Heart right ventricle (tissue), 16 donors: ENCODE data around the gene YAE1. TPM values are rescaled to one million over a fixed set of nuclear protein-coding genes. Genes with fewer than 3 reads are reported as not detected.

Experiments
- ATAC-seq, 8 donors: fragments of 200-7000 bp; cut with Tn5 transposase; one replicate each; pipeline ENCODE4 v1.9.1; 2020; ENCODE audit warnings: mild to moderate bottlenecking in 8 of 8, moderate library complexity in 8 of 8, moderate number of reproducible peaks in 1 of 8
- DNase-seq, 2 donors: peaks; one replicate each; pipeline ENCODE4 v3.0.0-alpha.2; 2020
- H3K27ac ChIP-seq, 10 donors: fragments of 200-600 bp; sonication (generic) in 2 of 10; one replicate each; pipeline versions ENCODE4 v1.5.0 to v1.8.0; 2020 to 2022; ENCODE audit warnings: mild to moderate bottlenecking in 3 of 10
- H3K27me3 ChIP-seq, 7 donors: fragments of 200-600 bp; one replicate each; pipeline ENCODE4 v1.8.0; 2021 to 2022; ENCODE audit warnings: mild to moderate bottlenecking in 2 of 7
- H3K36me3 ChIP-seq, 9 donors: fragments of 200-600 bp; sonication (generic) in 1 of 9; one replicate each; pipeline versions ENCODE4 v1.5.0 to v1.8.0; 2020 to 2022; ENCODE audit warnings: mild to moderate bottlenecking in 2 of 9
- H3K4me1 ChIP-seq, 9 donors: fragments of 200-600 bp; sonication (generic) in 1 of 9; one replicate each; pipeline versions ENCODE4 v1.5.0 to v1.8.0; 2020 to 2022; ENCODE audit warnings: mild to moderate bottlenecking in 4 of 9
- H3K4me3 ChIP-seq, 10 donors: fragments of 200-600 bp; sonication (generic) in 2 of 10; one replicate each; pipeline versions ENCODE4 v1.5.0 to v1.8.0; 2020 to 2022; ENCODE audit warnings: mild to moderate bottlenecking in 7 of 10, moderate library complexity in 2 of 10
- H3K9me3 ChIP-seq, 11 donors: fragments of 200-600 bp in 10 of 11; sonication (generic) in 2 of 11; one replicate each; pipeline versions ENCODE4 v1.5.0 to v1.8.0; 2013 to 2022; ENCODE audit warnings: mild to moderate bottlenecking in 2 of 11, control low read depth in 1 of 11, moderate library complexity in 1 of 11
- WGBS, 2 donors: extraction: QIAGEN DNeasy Blood & Tissue Kit; methylation state at CpG; one replicate each; pipeline ENCODE4 v1.1.7; 2013; ENCODE audit warnings: inconsistent platforms in 1 of 2; 5-methylcytosine and 5-hydroxymethylcytosine counted together
- intact Hi-C, 10 donors: fragments of 100-400 bp; cut with DNase I; formaldehyde crosslinking; loops; one replicate each; pipeline versions ENCODE4 v1.11.1 to v1.14.2; 2022
- polyA plus RNA-seq, 2 donors: library from polyadenylated mRNA; stranded (reverse); fragments of 200-250 nt; gene quantifications; one replicate each; pipeline ENCODE4 v1.2.3, GENCODE V29; 2013
- total RNA-seq, 10 donors: library from RNA; stranded (reverse); fragmentation: NEBNext Ultra II Directional in 3 of 10; extraction: Animal tissue kit (Norgen Biotek cat#: 25700) in 3 of 10; gene quantifications; one replicate each; pipeline versions ENCODE4 v1.2.1 to v1.2.4, GENCODE V29; 2021 to 2023
- TF ChIP-seq, protein P1 (sequence below), 9 donors: fragments of 200-600 bp; sonication (generic) in 2 of 9; IDR thresholded peaks; one replicate each; pipeline versions ENCODE4 v1.5.0 to v1.8.0; 2021 to 2022; ENCODE audit warnings: antibody characterized with exemption in 9 of 9, mild to moderate bottlenecking in 5 of 9, moderate library complexity in 1 of 9
- donor health status: Arrhythmogenic right ventricular cardiomyopathy.
- donor health status: ischemic (EF 13 %, LVEDD 7.1; RV severe dilation, severe dysfunction).
- donor health status: healthy with polysubstance abuse.
- donor health status: DM: no; HTN: yes; CAD: no.
- donor health status: DM: no; HTN: no; CAD: no.
- donor health status: ischemic (EF 25% LVEDD 6.9; RV normal size, moderate dysfunction).
- donor health status: ischemic (EF 25% LVEDD 5.7; RV mildly dilated, moderate dysfunction).
- donor health status: healthy.
- donor health status: DM: yes; HTN: yes; CAD: no.
- donor health status: Ischemic cardiomyopathy.
- donor health status: ischemic (EF 35%, LVEDD 5.7; RV mildly dilated, moderate dysfunction).
- donor health status: nonischemic (EF 11% LVEDD 7.7; RV severe dilation, severe dysfunction).
- donor health status: DM: yes; HTN: yes; CAD: no.
- donor health status: PGD.
- donor health status: ischemic (EF 29% LVEDD 5.4; RV normal size, mild dysfunction).
- donor health status: nonischemic (EF 23%, LVEDD 6.1; RV moderate dilation, normal function).

The YAE1 gene
- total and polyA plus RNA-seq, 12 donors: 10.8 to 34.3 (median 16.0) TPM

DNA sequence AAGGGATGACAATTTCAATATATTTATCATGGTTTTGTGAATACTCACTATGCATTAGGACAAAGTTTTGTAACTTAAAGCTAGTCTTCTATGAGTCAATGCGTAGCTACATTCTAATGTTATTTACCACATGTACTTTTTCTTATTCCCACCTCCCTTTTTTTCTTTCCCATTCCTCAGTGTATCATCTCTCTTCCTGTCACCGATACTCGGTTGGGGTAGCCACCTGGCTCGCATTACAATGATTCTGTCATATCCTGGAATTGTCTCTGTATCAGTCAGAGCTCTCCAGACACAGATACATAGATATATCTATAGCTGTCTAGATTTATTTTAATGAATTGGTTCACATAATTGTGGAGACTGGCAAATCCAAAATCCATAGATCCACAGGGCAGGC is 47.4 kb downstream of the YAE1 start:
- Histone ChIP-seq H3K36me3 (no peaks in the 10 kb centered on the region), H3K9me3 (no peaks in the 10 kb centered on the region), H3K4me1 (peaks cover 0 to 19% (median 16%) of the 10 kb centered on the region in 9 donors), H3K27me3 (peaks cover 0 to 21% (median 0%) of the 10 kb centered on the region in 7 donors), H3K27ac (no peak overlapping the region), H3K4me3 (no peak overlapping the region)
- 66 to 74% methylated on average over 4 of the region's 4 CpGs for WGBS, 2 donors
- TF ChIP-seq, protein P1, sequence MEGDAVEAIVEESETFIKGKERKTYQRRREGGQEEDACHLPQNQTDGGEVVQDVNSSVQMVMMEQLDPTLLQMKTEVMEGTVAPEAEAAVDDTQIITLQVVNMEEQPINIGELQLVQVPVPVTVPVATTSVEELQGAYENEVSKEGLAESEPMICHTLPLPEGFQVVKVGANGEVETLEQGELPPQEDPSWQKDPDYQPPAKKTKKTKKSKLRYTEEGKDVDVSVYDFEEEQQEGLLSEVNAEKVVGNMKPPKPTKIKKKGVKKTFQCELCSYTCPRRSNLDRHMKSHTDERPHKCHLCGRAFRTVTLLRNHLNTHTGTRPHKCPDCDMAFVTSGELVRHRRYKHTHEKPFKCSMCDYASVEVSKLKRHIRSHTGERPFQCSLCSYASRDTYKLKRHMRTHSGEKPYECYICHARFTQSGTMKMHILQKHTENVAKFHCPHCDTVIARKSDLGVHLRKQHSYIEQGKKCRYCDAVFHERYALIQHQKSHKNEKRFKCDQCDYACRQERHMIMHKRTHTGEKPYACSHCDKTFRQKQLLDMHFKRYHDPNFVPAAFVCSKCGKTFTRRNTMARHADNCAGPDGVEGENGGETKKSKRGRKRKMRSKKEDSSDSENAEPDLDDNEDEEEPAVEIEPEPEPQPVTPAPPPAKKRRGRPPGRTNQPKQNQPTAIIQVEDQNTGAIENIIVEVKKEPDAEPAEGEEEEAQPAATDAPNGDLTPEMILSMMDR (IDR thresholded peaks at IDR 0.05): no peak
- ATAC-seq (no peak), DNase-seq (no peak)
- intact Hi-C loops: loop anchor here in 2 of 10 donors (10.0 kb wide), 2 partner anchors 71 to 121 kb away; no protein-coding TSS in a partner anchor

DNA sequence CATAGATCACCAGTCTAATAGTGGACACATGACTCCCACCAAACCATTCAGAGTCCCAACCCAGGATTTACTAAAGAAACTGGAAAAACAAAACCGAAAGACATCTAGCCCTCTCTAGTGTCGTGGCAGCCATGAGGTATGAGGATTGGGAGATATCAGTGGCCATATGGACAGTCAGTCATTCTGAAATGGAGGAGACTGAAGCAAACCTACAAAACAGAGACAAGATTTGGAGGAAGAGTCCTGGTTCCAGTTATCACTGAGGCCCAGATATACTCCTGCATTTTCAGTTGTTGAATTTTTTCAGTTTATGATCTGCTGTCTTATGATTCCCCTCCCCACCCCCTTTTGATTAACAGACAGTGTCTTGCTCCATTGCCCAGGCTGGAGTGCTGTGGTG is 48.1 kb downstream of the YAE1 start:
- H3K27ac ChIP-seq: no peak overlapping the region
- H3K4me1 ChIP-seq: peaks cover 0 to 12% (median 9%) of the 10 kb centered on the region in 9 donors
- no peak for ATAC-seq
- WGBS, 2 donors: 91 to 93% methylated on average over 2 of the region's 2 CpGs
- no peaks in the 10 kb centered on the region for H3K9me3 ChIP-seq
- no peak overlapping the region for H3K4me3 ChIP-seq
- peaks cover 0 to 21% (median 0%) of the 10 kb centered on the region in 7 donors for H3K27me3 ChIP-seq
- DNase-seq: no peak
- TF ChIP-seq, protein P1 (IDR thresholded peaks at IDR 0.05): no peak
- no peaks in the 10 kb centered on the region for H3K36me3 ChIP-seq
- intact Hi-C loops: loop anchor here in 2 of 10 donors (10.0 kb wide), 2 partner anchors 71 to 121 kb away; no protein-coding TSS in a partner anchor

DNA sequence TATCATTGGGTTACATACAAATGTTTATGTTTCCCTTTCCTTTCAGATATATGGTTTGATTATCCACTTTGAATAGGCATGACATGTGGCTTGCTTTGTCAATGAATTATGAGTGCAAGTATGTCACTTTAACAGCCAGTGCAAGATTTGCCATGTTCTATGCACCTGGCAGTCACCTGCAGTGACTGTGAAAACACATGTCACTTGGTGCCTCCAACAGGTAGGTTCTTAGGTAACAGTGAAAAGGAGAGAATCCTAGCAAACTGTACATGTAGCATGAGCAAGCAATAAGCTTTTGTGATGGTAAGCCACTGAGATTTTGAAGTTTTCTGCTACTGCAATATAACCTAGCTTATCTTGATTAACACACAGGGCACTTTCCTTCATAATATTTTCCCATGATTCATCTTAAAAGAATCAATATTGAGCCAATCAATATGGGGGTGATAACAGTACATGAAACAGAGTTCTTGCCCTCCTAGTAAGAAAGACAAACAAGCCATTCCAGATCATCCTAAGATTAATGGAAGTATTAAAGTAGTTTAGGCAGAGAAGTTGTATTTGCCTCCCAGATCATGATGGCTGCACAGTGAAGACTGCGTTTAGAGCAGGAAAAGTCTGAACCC is 49.3 kb downstream of the YAE1 start:
- no peak for DNase-seq
- WGBS, 2 donors: 85 to 87% methylated on average over 1 of the region's 1 CpG
- H3K4me1 ChIP-seq: peaks cover 0 to under 1% (median 0%) of the 10 kb centered on the region in 9 donors
- H3K4me3 ChIP-seq: no peak overlapping the region
- no peaks in the 10 kb centered on the region for H3K9me3 ChIP-seq
- TF ChIP-seq, protein P1 (IDR thresholded peaks at IDR 0.05): no peak
- no peak overlapping the region for H3K27ac ChIP-seq
- no peaks in the 10 kb centered on the region for H3K36me3 ChIP-seq
- H3K27me3 ChIP-seq: peaks cover 0 to 9% (median 0%) of the 10 kb centered on the region in 7 donors
- intact Hi-C loops: loop anchor here in 2 of 10 donors (10.0 kb wide), 2 partner anchors 69 to 119 kb away; no protein-coding TSS in a partner anchor
- ATAC-seq: no peak

DNA sequence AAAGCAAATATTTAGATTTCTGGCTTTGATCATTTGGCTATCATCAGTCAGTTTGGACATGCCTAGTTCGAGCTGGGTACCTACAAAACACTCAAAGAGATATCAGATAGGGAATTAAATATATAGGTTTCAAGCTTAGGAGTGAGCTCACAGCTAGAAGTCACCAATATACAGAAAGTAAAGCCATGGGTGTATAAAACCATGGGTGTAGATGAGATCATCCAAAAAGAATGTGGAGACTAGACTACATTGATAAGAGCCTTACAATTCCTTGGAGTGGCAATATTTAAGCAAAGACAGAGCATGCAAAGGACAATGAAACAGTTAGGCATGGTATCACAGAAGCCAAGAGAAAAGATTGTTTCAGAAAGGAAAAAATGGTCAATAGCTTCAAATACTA is 49.9 kb downstream of the YAE1 start:
- intact Hi-C loops: loop anchor here in 2 of 10 donors (10.0 kb wide), 2 partner anchors 69 to 119 kb away; no protein-coding TSS in a partner anchor
- TF ChIP-seq, protein P1 (IDR thresholded peaks at IDR 0.05): no peak
- Histone ChIP-seq H3K27ac (no peak overlapping the region), H3K9me3 (no peaks in the 10 kb centered on the region), H3K36me3 (no peaks in the 10 kb centered on the region), H3K4me1 (peaks cover 0 to 7% (median 0%) of the 10 kb centered on the region in 9 donors), H3K27me3 (peaks cover 0 to 3% (median 0%) of the 10 kb centered on the region in 7 donors), H3K4me3 (no peak overlapping the region)
- DNase-seq: no peak
- ATAC-seq: no peak
- 47 to 59% methylated on average over 1 of the region's 1 CpG for WGBS, 2 donors
